ENCODE data around the gene WDPCP.
"Not testable (repeated sequence)": the region's sequence is repeated elsewhere in the genome, so short reads cannot be mapped to it uniquely, and the experiment has no call there.

GRCh38 chr2:63323662-63324061 is 264.6 kb downstream of the WDPCP start:
- TF ChIP-seq CTCF (conservative IDR thresholded peaks at IDR 0.05); EZH2 (IDR thresholded peaks at IDR 0.05; ENCODE audit: low read depth): not testable (repeated sequence)
